HEK293 (cell line): ENCODE data around the gene PLCB1.

Source experiments
- CTCF ChIA-PET: fragments of 350-600 bp; formaldehyde crosslinking; extraction: SDS; loops from one replicate; lab custom pipeline; 2021; ENCODE audit warnings: antibody characterized with exemption; lab: Yijun Ruan, JAX
- POLR2A ChIA-PET: fragments of 300-600 bp; formaldehyde crosslinking; extraction: SDS; loops from one replicate; lab custom pipeline; 2020; ENCODE audit warnings: antibody characterized with exemption, inconsistent platforms; lab: Yijun Ruan, JAX
- H3K27ac ChIP-seq: fragments of 200-500 bp; sonication (Bioruptor generic); 2 replicates; pipeline ENCODE4 v1.5.1; 2014; ENCODE audit warnings: low read depth, low read length, control low read depth, inconsistent platforms; ENCODE audit errors: extremely low read depth
- H3K36me3 ChIP-seq, 2 experiments: fragments of 200-500 bp in 1 of 2; sonication (Bioruptor generic) in 1 of 2; 1 replicate in 1 of 2; 2 replicates in 1 of 2; pipeline ENCODE4 v1.5.1; 2014 to 2017; ENCODE audit warnings: inconsistent platforms in 2 of 2, low read length in 2 of 2; ENCODE audit not compliant: control insufficient read depth in 2 of 2, insufficient read depth in 1 of 2
- H3K4me1 ChIP-seq: fragments of 200-500 bp; sonication (Bioruptor generic); 2 replicates; pipeline ENCODE4 v1.5.1; 2014; ENCODE audit warnings: mild to moderate bottlenecking, low read length, inconsistent platforms; ENCODE audit not compliant: control insufficient read depth, insufficient read depth
- H3K4me3 ChIP-seq: 2 replicates; pipeline ENCODE4 v1.5.1; 2011; ENCODE audit warnings: low read depth, mild to moderate bottlenecking, control low read depth, low read length, moderate library complexity
- H3K9me3 ChIP-seq: fragments of 200-500 bp; sonication (Bioruptor generic); 2 replicates; pipeline ENCODE4 v1.5.1; 2014; ENCODE audit warnings: low read depth, low read length, inconsistent platforms; ENCODE audit not compliant: control insufficient read depth, insufficient read depth
- HOXD13 ChIP-seq: sonication (generic); formaldehyde crosslinking; IDR thresholded peaks from 2 replicates; pipeline ENCODE4 v1.8.0; 2022; ENCODE audit warnings: missing genetic modification reagents, borderline replicate concordance
- MEIS1 ChIP-seq: sonication (generic); formaldehyde crosslinking; IDR thresholded peaks from 2 replicates; pipeline ENCODE4 v1.8.1; 2022; ENCODE audit warnings: missing genetic modification reagents, mild to moderate bottlenecking, borderline replicate concordance
- OSR2 ChIP-seq: fragments of 450-650 bp; formaldehyde crosslinking; IDR thresholded peaks from 2 replicates; pipeline ENCODE4 v1.5.1; 2016; ENCODE audit warnings: missing biosample characterization, missing genetic modification characterization
- ZIC2 ChIP-seq: fragments of 450-650 bp; formaldehyde crosslinking; IDR thresholded peaks from 2 replicates; pipeline ENCODE4 v1.5.1; 2016; ENCODE audit warnings: missing biosample characterization, missing genetic modification characterization
- ZNF16 ChIP-seq: fragments of 450-650 bp; formaldehyde crosslinking; IDR thresholded peaks from 2 replicates; pipeline ENCODE4 v1.5.1; 2016; ENCODE audit warnings: low read depth, missing biosample characterization, missing genetic modification characterization
- ZNF23 ChIP-seq: fragments of 450-650 bp; formaldehyde crosslinking; IDR thresholded peaks from 2 replicates; pipeline ENCODE4 v1.5.1; 2016; ENCODE audit warnings: missing biosample characterization, missing genetic modification characterization, borderline replicate concordance
- ZNF596 ChIP-seq: fragments of 450-650 bp; IDR thresholded peaks from 2 replicates; pipeline ENCODE4 v1.5.0; 2018; ENCODE audit warnings: missing biosample characterization, mild to moderate bottlenecking, missing genetic modification characterization, moderate library complexity
- ZNF629 ChIP-seq: fragments of 450-650 bp; formaldehyde crosslinking; IDR thresholded peaks from 2 replicates; pipeline ENCODE4 v1.5.1; 2017; ENCODE audit warnings: missing biosample characterization, missing genetic modification characterization
- TF ChIP-seq, protein P1 (sequence below): fragments of 450-650 bp; formaldehyde crosslinking; IDR thresholded peaks from 2 replicates; pipeline ENCODE4 v1.5.1; 2016; ENCODE audit warnings: missing biosample characterization, missing genetic modification characterization, low read depth
- TF ChIP-seq, protein P2 (sequence below): fragments of 450-650 bp; formaldehyde crosslinking; IDR thresholded peaks from 2 replicates; pipeline ENCODE4 v1.5.1; 2016; ENCODE audit warnings: missing biosample characterization, missing genetic modification characterization
- TF ChIP-seq, protein P3 (sequence below): fragments of 450-650 bp; formaldehyde crosslinking; IDR thresholded peaks from 2 replicates; pipeline ENCODE4 v1.5.1; 2016; ENCODE audit warnings: missing biosample characterization, missing genetic modification characterization
- TF ChIP-seq, protein P4 (sequence below): fragments of 450-650 bp; formaldehyde crosslinking; IDR thresholded peaks from 2 replicates; pipeline ENCODE4 v1.5.1; 2017; ENCODE audit warnings: missing biosample characterization, missing genetic modification characterization
- TF ChIP-seq, protein P5 (sequence below): fragments of 450-650 bp; formaldehyde crosslinking; conservative IDR thresholded peaks from 2 replicates; pipeline ENCODE4 v1.5.1; 2016; ENCODE audit warnings: low read depth, missing biosample characterization, missing genetic modification characterization
- TF ChIP-seq, protein P6 (sequence below): fragments of 450-650 bp; formaldehyde crosslinking; IDR thresholded peaks from 2 replicates; pipeline ENCODE4 v1.5.1; 2017; ENCODE audit warnings: missing biosample characterization, missing genetic modification characterization
- TF ChIP-seq, protein P7 (sequence below): fragments of 450-650 bp; formaldehyde crosslinking; optimal IDR thresholded peaks from 2 replicates; pipeline ENCODE3; 2016; ENCODE audit warnings: missing biosample characterization, mild to moderate bottlenecking, missing genetic modification characterization
- TF ChIP-seq, protein P8 (sequence below): fragments of 450-650 bp; formaldehyde crosslinking; IDR thresholded peaks from 2 replicates; pipeline ENCODE4 v1.5.1; 2016; ENCODE audit warnings: missing biosample characterization, missing genetic modification characterization

Gene PLCB1

DNA sequence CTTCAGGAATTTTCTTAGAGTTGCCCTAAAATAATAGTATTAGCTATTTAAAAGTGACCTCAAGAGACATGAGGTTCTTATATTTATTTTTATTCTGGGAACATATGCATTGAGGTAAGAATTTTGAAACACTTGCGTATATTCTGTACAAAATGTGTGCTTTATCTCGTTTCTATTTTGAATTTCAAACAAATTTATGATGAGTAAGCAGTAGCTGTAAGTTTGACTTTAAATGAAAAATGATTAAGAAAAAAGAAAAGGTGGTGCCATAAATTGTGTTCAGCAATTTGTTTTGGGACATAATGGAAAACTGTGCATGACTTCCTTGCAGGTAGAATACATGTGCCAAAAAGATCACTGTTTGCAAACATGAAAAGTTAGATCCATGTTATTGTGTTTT, 503.8 kb downstream of the PLCB1 start (continued):
- TF ChIP-seq ZNF23 (tag by site-specific recombination) (no peak), ZNF596 (tag by site-specific recombination) (no peak), HOXD13 (CRISPR knock-in tag) (no peak)
- TF ChIP-seq, protein P1, sequence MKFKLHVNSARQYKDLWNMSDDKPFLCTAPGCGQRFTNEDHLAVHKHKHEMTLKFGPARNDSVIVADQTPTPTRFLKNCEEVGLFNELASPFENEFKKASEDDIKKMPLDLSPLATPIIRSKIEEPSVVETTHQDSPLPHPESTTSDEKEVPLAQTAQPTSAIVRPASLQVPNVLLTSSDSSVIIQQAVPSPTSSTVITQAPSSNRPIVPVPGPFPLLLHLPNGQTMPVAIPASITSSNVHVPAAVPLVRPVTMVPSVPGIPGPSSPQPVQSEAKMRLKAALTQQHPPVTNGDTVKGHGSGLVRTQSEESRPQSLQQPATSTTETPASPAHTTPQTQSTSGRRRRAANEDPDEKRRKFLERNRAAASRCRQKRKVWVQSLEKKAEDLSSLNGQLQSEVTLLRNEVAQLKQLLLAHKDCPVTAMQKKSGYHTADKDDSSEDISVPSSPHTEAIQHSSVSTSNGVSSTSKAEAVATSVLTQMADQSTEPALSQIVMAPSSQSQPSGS (tag by site-specific recombination), result no peak
- TF ChIP-seq, protein P2, sequence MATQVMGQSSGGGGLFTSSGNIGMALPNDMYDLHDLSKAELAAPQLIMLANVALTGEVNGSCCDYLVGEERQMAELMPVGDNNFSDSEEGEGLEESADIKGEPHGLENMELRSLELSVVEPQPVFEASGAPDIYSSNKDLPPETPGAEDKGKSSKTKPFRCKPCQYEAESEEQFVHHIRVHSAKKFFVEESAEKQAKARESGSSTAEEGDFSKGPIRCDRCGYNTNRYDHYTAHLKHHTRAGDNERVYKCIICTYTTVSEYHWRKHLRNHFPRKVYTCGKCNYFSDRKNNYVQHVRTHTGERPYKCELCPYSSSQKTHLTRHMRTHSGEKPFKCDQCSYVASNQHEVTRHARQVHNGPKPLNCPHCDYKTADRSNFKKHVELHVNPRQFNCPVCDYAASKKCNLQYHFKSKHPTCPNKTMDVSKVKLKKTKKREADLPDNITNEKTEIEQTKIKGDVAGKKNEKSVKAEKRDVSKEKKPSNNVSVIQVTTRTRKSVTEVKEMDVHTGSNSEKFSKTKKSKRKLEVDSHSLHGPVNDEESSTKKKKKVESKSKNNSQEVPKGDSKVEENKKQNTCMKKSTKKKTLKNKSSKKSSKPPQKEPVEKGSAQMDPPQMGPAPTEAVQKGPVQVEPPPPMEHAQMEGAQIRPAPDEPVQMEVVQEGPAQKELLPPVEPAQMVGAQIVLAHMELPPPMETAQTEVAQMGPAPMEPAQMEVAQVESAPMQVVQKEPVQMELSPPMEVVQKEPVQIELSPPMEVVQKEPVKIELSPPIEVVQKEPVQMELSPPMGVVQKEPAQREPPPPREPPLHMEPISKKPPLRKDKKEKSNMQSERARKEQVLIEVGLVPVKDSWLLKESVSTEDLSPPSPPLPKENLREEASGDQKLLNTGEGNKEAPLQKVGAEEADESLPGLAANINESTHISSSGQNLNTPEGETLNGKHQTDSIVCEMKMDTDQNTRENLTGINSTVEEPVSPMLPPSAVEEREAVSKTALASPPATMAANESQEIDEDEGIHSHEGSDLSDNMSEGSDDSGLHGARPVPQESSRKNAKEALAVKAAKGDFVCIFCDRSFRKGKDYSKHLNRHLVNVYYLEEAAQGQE (tag by site-specific recombination), result no peak
- TF ChIP-seq, protein P3, sequence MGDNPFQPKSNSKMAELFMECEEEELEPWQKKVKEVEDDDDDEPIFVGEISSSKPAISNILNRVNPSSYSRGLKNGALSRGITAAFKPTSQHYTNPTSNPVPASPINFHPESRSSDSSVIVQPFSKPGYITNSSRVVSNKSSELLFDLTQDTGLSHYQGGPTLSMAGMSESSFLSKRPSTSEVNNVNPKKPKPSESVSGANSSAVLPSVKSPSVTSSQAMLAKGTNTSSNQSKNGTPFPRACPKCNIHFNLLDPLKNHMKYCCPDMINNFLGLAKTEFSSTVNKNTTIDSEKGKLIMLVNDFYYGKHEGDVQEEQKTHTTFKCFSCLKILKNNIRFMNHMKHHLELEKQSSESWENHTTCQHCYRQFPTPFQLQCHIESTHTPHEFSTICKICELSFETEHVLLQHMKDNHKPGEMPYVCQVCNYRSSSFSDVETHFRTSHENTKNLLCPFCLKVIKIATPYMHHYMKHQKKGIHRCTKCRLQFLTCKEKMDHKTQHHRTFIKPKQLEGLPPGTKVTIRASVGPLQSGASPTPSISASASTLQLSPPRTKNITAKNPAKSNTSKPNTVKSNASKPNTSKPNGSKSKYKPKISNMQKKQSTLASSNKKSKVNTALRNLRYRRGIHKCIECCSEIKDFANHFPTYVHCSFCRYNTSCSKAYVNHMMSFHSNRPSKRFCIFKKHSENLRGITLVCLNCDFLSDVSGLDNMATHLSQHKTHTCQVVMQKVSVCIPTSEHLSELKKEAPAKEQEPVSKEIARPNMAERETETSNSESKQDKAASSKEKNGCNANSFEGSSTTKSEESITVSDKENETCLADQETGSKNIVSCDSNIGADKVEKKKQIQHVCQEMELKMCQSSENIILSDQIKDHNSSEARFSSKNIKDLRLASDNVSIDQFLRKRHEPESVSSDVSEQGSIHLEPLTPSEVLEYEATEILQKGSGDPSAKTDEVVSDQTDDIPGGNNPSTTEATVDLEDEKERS (tag by site-specific recombination), result no peak
- TF ChIP-seq, protein P4, sequence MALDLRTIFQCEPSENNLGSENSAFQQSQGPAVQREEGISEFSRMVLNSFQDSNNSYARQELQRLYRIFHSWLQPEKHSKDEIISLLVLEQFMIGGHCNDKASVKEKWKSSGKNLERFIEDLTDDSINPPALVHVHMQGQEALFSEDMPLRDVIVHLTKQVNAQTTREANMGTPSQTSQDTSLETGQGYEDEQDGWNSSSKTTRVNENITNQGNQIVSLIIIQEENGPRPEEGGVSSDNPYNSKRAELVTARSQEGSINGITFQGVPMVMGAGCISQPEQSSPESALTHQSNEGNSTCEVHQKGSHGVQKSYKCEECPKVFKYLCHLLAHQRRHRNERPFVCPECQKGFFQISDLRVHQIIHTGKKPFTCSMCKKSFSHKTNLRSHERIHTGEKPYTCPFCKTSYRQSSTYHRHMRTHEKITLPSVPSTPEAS, result no peak
- TF ChIP-seq, protein P5, sequence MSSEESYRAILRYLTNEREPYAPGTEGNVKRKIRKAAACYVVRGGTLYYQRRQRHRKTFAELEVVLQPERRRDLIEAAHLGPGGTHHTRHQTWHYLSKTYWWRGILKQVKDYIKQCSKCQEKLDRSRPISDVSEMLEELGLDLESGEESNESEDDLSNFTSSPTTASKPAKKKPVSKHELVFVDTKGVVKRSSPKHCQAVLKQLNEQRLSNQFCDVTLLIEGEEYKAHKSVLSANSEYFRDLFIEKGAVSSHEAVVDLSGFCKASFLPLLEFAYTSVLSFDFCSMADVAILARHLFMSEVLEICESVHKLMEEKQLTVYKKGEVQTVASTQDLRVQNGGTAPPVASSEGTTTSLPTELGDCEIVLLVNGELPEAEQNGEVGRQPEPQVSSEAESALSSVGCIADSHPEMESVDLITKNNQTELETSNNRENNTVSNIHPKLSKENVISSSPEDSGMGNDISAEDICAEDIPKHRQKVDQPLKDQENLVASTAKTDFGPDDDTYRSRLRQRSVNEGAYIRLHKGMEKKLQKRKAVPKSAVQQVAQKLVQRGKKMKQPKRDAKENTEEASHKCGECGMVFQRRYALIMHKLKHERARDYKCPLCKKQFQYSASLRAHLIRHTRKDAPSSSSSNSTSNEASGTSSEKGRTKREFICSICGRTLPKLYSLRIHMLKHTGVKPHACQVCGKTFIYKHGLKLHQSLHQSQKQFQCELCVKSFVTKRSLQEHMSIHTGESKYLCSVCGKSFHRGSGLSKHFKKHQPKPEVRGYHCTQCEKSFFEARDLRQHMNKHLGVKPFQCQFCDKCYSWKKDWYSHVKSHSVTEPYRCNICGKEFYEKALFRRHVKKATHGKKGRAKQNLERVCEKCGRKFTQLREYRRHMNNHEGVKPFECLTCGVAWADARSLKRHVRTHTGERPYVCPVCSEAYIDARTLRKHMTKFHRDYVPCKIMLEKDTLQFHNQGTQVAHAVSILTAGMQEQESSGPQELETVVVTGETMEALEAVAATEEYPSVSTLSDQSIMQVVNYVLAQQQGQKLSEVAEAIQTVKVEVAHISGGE, result no peak

DNA sequence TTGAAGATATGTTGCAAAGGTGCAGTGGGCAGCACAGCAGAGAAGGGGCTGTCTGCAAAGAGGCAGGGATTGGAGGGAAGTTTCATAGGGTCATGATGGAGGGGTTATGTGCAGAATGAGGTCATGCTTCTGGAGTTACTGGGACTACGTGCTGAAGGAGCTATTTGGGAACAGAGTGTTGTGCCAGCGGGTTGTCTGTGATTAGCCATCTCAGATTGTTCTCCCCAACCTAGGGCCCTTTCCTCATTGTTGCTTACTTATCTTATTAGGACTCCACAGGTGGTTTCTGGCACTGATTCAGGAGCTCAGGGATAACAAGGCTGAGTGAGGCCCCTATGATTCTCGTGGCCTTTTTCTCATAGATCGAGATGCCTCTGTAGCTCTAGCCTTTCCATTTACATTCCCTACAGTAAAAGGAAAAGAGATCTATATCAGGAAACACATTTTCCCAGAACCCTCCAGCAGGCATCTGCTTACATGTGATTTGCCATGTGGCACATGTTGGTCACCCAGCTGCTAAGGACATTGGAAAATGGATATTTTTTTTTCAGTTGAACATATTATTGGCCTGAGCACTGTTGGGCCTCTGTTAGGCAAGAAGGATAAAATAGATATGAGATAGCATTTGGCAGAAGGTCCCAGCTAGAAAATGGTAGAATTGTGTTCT, 507.2 kb downstream of the PLCB1 start:
- Histone ChIP-seq H3K9me3 (no peaks in the 10 kb centered on the region), H3K27ac (no peak overlapping the region), H3K36me3 (no peaks in the 10 kb centered on the region), H3K4me1 (peaks cover 5% of the 10 kb centered on the region; the same call in 1 of the 2 replicates), H3K4me3 (no peak overlapping the region)
- CTCF ChIA-PET, result no interaction called here
- POLR2A ChIA-PET, result interaction anchor here (0.5 kb wide), 1 partner anchor 959 kb away, joined by 3 read pairs; no protein-coding TSS in a partner anchor
- TF ChIP-seq, protein P6, sequence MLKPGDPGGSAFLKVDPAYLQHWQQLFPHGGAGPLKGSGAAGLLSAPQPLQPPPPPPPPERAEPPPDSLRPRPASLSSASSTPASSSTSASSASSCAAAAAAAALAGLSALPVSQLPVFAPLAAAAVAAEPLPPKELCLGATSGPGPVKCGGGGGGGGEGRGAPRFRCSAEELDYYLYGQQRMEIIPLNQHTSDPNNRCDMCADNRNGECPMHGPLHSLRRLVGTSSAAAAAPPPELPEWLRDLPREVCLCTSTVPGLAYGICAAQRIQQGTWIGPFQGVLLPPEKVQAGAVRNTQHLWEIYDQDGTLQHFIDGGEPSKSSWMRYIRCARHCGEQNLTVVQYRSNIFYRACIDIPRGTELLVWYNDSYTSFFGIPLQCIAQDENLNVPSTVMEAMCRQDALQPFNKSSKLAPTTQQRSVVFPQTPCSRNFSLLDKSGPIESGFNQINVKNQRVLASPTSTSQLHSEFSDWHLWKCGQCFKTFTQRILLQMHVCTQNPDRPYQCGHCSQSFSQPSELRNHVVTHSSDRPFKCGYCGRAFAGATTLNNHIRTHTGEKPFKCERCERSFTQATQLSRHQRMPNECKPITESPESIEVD (tag by site-specific recombination), result no peak
- TF ChIP-seq ZNF629 (tag by site-specific recombination) (peak; percentile 52), OSR2 (tag by site-specific recombination) (0 out of 2 replicates have a peak, but pooled peaks have one; percentile 39), ZNF16 (tag by site-specific recombination) (no peak), ZIC2 (tag by site-specific recombination) (peak; percentile 74), MEIS1 (CRISPR knock-in tag) (no peak)
- TF ChIP-seq, protein P7, sequence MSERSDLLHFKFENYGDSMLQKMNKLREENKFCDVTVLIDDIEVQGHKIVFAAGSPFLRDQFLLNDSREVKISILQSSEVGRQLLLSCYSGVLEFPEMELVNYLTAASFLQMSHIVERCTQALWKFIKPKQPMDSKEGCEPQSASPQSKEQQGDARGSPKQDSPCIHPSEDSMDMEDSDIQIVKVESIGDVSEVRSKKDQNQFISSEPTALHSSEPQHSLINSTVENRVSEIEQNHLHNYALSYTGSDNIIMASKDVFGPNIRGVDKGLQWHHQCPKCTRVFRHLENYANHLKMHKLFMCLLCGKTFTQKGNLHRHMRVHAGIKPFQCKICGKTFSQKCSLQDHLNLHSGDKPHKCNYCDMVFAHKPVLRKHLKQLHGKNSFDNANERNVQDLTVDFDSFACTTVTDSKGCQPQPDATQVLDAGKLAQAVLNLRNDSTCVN (tag by site-specific recombination), result no peak
- TF ChIP-seq, protein P1 (tag by site-specific recombination), result peak; percentile 60; the same call in 1 of the 2 replicates
- TF ChIP-seq, protein P8, sequence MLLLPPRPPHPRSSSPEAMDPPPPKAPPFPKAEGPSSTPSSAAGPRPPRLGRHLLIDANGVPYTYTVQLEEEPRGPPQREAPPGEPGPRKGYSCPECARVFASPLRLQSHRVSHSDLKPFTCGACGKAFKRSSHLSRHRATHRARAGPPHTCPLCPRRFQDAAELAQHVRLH (tag by site-specific recombination), result no peak
